ENCODE results near the gene SLC25A20.
A peak's percentile ranks its signal among the peaks of the same experiment; 100 is the strongest.
"Not testable (repeated sequence)": the region's sequence is repeated elsewhere in the genome, so short reads cannot be mapped to it uniquely, and the experiment has no call there.

SLC25A20 gene

GRCh38 chr3:48848816-48849515, 49.7 kb downstream of the SLC25A20 start:
- DNase-seq (ENCODE audit: low read depth in 1 of 2, low spot score in 1 of 2), result no peak
- TF ChIP-seq JUND (IDR thresholded peaks at IDR 0.05; ENCODE audit: low read depth), result no peak
- in situ Hi-C loops (cut with HindIII; ENCODE audit: low pct_unique_long_range_greater_than_20kb, low sequenced_read_pairs), result no loop called here

GRCh38 chr3:48847504-48848423, 50.9 kb downstream of the SLC25A20 start, which contains the start of gene PRKAR2A:
TSS of gene PRKAR2A (minus strand) at chr3:48847874. CDS start at chr3:48847596, 278 bp downstream.
- no peak for TF ChIP-seq JUND (IDR thresholded peaks at IDR 0.05; ENCODE audit: low read depth)
- peak; percentile 88 to 90 for DNase-seq (ENCODE audit: low read depth in 1 of 2, low spot score in 1 of 2)
- in situ Hi-C loops (cut with HindIII; ENCODE audit: low pct_unique_long_range_greater_than_20kb, low sequenced_read_pairs), result no loop called here

- DNase-seq (ENCODE audit: low read depth in 1 of 2, low spot score in 1 of 2), result peak; percentile 41 to 84
- TF ChIP-seq JUND (IDR thresholded peaks at IDR 0.05; ENCODE audit: low read depth), result no peak
- in situ Hi-C loops (cut with HindIII; ENCODE audit: low pct_unique_long_range_greater_than_20kb, low sequenced_read_pairs), result no loop called here
Observed at GRCh38 chr3:48847053-48847503, 51.6 kb downstream of the SLC25A20 start.

GRCh38 chr3:48845170-48845569, 53.5 kb downstream of the SLC25A20 start:
- in situ Hi-C loops (cut with HindIII; ENCODE audit: low pct_unique_long_range_greater_than_20kb, low sequenced_read_pairs), result no loop called here
- TF ChIP-seq JUND (IDR thresholded peaks at IDR 0.05; ENCODE audit: low read depth), result no peak
- DNase-seq (ENCODE audit: low read depth in 1 of 2, low spot score in 1 of 2), result no peak

GRCh38 chr3:48837163-48837562, 61.5 kb downstream of the SLC25A20 start:
- in situ Hi-C loops (cut with HindIII; ENCODE audit: low pct_unique_long_range_greater_than_20kb, low sequenced_read_pairs), result no loop called here
- no peak for TF ChIP-seq JUND (IDR thresholded peaks at IDR 0.05; ENCODE audit: low read depth)
- DNase-seq (ENCODE audit: low read depth in 1 of 2, low spot score in 1 of 2), result no peak

GRCh38 chr3:48835650-48836366, 62.9 kb downstream of the SLC25A20 start:
- no peak for TF ChIP-seq JUND (IDR thresholded peaks at IDR 0.05; ENCODE audit: low read depth)
- DNase-seq (ENCODE audit: low read depth in 1 of 2, low spot score in 1 of 2), result no peak
- in situ Hi-C loops (cut with HindIII; ENCODE audit: low pct_unique_long_range_greater_than_20kb, low sequenced_read_pairs), result no loop called here

GRCh38 chr3:48832684-48833083, 66.0 kb downstream of the SLC25A20 start:
- TF ChIP-seq JUND (IDR thresholded peaks at IDR 0.05; ENCODE audit: low read depth), result no peak
- in situ Hi-C loops (cut with HindIII; ENCODE audit: low pct_unique_long_range_greater_than_20kb, low sequenced_read_pairs), result no loop called here
- DNase-seq (ENCODE audit: low read depth in 1 of 2, low spot score in 1 of 2), result no peak

- no peak for TF ChIP-seq JUND (IDR thresholded peaks at IDR 0.05; ENCODE audit: low read depth)
- no peak for DNase-seq (ENCODE audit: low read depth in 1 of 2, low spot score in 1 of 2)
- in situ Hi-C loops (cut with HindIII; ENCODE audit: low pct_unique_long_range_greater_than_20kb, low sequenced_read_pairs), result no loop called here
Observed at GRCh38 chr3:48830715-48831114, 68.0 kb downstream of the SLC25A20 start.

GRCh38 chr3:48829525-48829924, 69.2 kb downstream of the SLC25A20 start:
- in situ Hi-C loops (cut with HindIII; ENCODE audit: low pct_unique_long_range_greater_than_20kb, low sequenced_read_pairs); DNase-seq (ENCODE audit: low read depth in 1 of 2, low spot score in 1 of 2): not testable (repeated sequence)

GRCh38 chr3:48827874-48828273, 70.8 kb downstream of the SLC25A20 start:
- DNase-seq (ENCODE audit: low read depth in 1 of 2, low spot score in 1 of 2); in situ Hi-C loops (cut with HindIII; ENCODE audit: low pct_unique_long_range_greater_than_20kb, low sequenced_read_pairs): not testable (repeated sequence)

GRCh38 chr3:48826451-48826850, 72.2 kb downstream of the SLC25A20 start:
- DNase-seq (ENCODE audit: low read depth in 1 of 2, low spot score in 1 of 2), result no peak
- in situ Hi-C loops (cut with HindIII; ENCODE audit: low pct_unique_long_range_greater_than_20kb, low sequenced_read_pairs), result no loop called here
- TF ChIP-seq JUND (IDR thresholded peaks at IDR 0.05; ENCODE audit: low read depth), result no peak

GRCh38 chr3:48820612-48821324, 77.9 kb downstream of the SLC25A20 start:
- no peak for TF ChIP-seq JUND (IDR thresholded peaks at IDR 0.05; ENCODE audit: low read depth)
- in situ Hi-C loops (cut with HindIII; ENCODE audit: low pct_unique_long_range_greater_than_20kb, low sequenced_read_pairs), result no loop called here
- no peak for DNase-seq (ENCODE audit: low read depth in 1 of 2, low spot score in 1 of 2)

Data from T47D (cell line).